Bronchial epithelial cell (primary cell): ENCODE measurements around the gene MRPL28. TPM values are rescaled to one million over a fixed set of nuclear protein-coding genes. Genes with fewer than 3 reads are reported as not detected.

Experiments
- DNase-seq: peaks from one replicate; pipeline ENCODE4 v3.0.0-alpha.2; 2010; ENCODE audit warnings: low read depth
- FAIRE-seq: peaks from 2 replicates; lab custom pipeline; 2011; peaks lifted over from hg19 to GRCh38; lab: Jason Lieb, UNC
- H3K27me3 ChIP-seq: 2 replicates; pipeline ENCODE4 v1.5.1; 2011; ENCODE audit warnings: low read length; ENCODE audit not compliant: control insufficient read depth, insufficient read depth
- H3K36me3 ChIP-seq: 2 replicates; pipeline ENCODE4 v1.5.1; 2011; ENCODE audit warnings: low read length; ENCODE audit not compliant: control insufficient read depth, insufficient read depth
- H3K4me3 ChIP-seq: 2 replicates; pipeline ENCODE4 v1.5.1; 2011; ENCODE audit warnings: mild to moderate bottlenecking, low read depth, low read length, control low read depth
- total RNA-seq: library from RNA; depleted of rRNA; stranded (reverse); fragments of >200 nt; gene quantifications from 2 replicates; pipeline ENCODE4 v1.2.1, GENCODE V29; 2014
- TF ChIP-seq, protein P1 (sequence below): IDR thresholded peaks from 2 replicates; pipeline ENCODE4 v1.5.1; 2011; ENCODE audit warnings: mild to moderate bottlenecking, moderate library complexity, low read length, control low read depth, inconsistent platforms; ENCODE audit not compliant: insufficient read depth, severe bottlenecking

The MRPL28 gene
- total RNA-seq, 1 donor from 2014 or later = 113 TPM

DNA sequence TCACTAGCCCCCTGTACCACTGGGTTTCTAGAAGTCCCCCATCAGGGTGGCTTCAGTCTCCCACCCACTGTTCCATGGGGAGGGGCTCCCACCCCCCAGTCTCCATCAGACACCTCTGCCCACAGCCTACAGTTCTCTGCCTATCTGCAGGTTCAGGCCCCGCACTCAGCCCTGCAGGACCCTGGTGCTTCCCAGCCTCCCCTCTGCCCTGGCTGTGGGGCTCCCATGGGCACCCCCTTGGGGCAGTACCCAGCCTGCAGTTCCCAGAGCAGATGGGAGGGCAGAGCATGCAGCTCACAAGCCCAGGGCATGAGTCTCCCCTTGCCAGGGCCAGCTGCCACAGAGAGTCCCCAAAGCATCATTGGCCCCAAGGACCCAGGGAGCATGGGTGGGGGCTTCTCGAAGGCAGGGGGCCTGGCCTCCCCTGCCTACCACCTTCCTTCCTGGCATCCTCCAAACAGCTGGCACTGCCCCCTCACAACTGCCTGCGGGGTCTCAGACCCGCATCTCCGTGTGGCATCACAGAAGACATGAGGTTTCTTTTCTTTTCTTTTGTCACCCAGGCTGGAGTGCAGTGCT lies 2.8 kb upstream of the MRPL28 start:
- TF ChIP-seq, protein P1, sequence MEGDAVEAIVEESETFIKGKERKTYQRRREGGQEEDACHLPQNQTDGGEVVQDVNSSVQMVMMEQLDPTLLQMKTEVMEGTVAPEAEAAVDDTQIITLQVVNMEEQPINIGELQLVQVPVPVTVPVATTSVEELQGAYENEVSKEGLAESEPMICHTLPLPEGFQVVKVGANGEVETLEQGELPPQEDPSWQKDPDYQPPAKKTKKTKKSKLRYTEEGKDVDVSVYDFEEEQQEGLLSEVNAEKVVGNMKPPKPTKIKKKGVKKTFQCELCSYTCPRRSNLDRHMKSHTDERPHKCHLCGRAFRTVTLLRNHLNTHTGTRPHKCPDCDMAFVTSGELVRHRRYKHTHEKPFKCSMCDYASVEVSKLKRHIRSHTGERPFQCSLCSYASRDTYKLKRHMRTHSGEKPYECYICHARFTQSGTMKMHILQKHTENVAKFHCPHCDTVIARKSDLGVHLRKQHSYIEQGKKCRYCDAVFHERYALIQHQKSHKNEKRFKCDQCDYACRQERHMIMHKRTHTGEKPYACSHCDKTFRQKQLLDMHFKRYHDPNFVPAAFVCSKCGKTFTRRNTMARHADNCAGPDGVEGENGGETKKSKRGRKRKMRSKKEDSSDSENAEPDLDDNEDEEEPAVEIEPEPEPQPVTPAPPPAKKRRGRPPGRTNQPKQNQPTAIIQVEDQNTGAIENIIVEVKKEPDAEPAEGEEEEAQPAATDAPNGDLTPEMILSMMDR = no peak
- DNase-seq = no peak
- FAIRE-seq = no peak
- no peaks in the 10 kb centered on the region for H3K27me3 ChIP-seq
- peaks cover 11% of the 10 kb centered on the region for H3K36me3 ChIP-seq
- H3K4me3 ChIP-seq = no peak overlapping the region

DNA sequence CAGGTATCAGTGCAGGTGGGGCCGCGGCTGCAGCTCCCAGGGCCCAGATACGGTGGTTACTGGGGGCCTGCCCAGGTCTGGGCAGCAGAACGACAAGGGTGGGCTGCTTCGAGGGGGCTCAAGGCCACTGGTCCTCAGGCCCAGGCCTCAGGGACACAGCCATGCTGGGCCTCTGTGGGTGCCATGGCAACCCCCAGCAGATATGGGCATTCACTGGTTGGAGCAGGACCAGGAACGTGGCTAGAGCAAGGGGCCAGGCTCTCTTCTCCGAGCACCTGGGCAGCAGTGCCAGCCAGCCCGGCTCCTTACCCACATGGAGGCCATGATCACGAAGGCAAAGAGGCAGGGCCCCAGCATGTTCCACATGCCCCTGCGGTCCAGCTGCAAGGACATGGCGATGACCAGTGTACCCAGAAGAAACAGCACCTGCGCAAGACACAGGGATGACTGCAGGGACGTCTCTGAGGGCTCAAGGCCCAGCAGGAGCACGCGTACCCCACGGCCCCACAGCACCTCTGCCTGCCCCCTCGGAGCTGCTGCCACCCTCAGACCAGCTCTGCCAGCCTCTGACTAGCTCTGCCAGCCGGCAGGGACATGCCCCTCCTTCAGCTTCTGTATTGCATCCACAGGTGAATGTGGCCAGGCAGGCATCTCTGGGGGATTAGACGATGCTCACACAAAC lies 2.1 kb upstream of the MRPL28 start:
- Histone ChIP-seq H3K36me3 (peaks cover 12% of the 10 kb centered on the region), H3K4me3 (no peak overlapping the region), H3K27me3 (no peaks in the 10 kb centered on the region)
- peak; percentile 23 for FAIRE-seq
- DNase-seq = no peak
- TF ChIP-seq, protein P1 = no peak

DNA sequence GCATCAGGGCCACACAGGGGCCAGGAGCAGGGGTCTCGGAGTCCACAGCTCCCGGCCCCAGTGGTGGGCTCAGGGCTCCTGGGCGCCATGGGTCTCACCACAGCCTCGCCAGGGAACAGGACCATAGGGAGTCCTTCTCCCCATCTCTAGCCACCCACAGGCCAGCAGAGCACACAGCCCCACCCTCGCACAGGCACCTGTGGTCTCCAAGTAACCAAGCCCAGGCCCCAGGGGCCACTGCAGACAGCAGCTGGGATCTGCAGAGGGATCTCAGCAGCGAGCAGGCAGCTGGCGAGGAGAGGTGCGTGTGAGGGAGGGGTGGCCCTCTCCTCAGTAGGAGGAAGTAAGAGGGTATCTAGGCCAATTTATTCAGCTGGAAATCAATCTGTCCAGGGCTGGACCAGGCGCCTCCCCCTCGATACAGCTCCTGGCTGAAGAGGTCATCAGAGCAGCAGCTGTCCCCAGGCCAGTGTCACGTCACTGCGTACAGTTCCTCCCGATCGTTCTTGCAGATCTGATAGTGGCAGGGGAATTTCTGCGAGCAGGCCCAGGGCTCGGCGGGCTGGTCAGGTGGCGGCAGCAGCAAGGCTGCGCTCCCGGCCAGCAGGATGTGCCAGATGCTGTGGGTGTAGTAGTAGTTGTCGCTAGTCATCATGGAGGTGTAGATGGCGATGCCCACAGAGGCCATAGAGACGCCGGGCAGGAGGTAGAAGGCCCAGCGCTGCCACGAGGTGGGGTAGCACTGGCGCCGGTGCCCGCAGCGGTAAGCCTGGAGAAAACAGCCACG lies 1.4 kb upstream of the MRPL28 start:
- H3K36me3 ChIP-seq = peaks cover 11% of the 10 kb centered on the region
- TF ChIP-seq, protein P1 = no peak

DNA sequence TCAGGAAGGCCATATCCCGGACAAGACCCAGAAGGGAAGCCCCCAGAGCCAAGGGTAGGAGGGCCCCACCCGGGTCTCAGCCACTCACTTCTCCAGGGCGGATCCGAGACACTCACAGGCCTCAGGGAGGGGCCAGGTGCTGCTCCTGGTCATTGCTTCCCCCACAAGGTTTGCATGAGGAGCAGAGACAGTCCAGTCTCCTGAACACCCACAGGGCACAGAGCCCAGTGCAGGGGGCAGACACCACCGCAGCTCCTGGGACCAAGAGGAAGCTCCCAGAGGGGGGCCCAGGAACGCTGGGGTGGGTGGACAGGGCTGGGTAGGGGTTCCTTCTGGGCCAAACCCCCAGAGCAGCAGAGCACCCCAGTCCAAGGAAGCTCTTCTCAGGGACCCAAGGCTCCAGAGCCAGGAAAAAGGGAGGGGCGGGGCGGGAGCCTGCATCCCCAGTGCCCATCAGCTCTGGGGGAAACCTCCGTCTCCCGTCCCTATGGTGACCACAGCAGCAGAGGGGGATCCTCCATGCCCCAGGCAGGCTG lies 709 bp upstream of the MRPL28 start:
- Histone ChIP-seq H3K27me3 (no peaks in the 10 kb centered on the region), H3K36me3 (peaks cover 11% of the 10 kb centered on the region), H3K4me3 (peak overlapping the region; percentile 10)
- FAIRE-seq = no peak
- DNase-seq = no peak
- TF ChIP-seq, protein P1 = no peak

More for the DNA sequence above, 1.4 kb upstream of the MRPL28 start:
- Histone ChIP-seq H3K27me3 (no peaks in the 10 kb centered on the region), H3K4me3 (no peak overlapping the region)
- FAIRE-seq = no peak
- DNase-seq = no peak

DNA sequence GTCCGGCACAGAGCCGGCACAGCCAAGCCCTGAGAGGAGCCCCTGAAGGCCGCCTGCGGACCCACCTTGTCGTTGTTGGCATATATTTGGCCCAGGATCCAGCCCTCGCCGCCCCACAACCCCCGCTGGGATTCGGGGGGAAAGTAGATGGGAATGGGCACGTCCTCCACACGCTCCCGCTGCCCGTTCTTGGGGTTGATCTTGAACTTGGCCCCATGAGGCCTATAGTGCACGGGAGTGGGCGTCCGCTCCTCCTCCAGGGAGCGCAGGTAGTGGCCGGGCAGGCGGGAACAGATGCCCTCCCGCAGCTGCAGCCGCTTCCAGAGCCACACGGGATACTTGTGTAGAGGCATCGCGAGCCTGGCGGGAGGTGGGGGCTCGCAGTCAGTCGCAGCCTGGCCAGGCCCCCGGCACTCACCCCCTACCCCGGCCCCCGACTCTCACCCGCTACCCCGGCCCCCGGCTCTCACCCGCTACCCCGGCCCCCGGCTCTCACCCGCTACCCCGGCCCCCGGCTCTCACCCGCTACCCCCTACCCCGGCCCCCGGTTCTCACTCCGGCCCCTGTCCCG lies 387 bp downstream of the MRPL28 start:
- TF ChIP-seq, protein P1 = no peak
- Histone ChIP-seq H3K36me3 (peaks cover 11% of the 10 kb centered on the region), H3K4me3 (peak overlapping the region; percentile 40), H3K27me3 (no peaks in the 10 kb centered on the region)
- DNase-seq = no peak
- no peak for FAIRE-seq
